HPDE6-E6E7 (cell line): ENCODE results near the gene TAAR9.
"Not testable (repeated sequence)": the region's sequence is repeated elsewhere in the genome, so short reads cannot be mapped to it uniquely, and the experiment has no call there.

ENCODE experiments used
- DNase-seq: peaks from one replicate; pipeline ENCODE4 v3.0.0; 2011; ENCODE audit warnings: missing footprints; ENCODE audit errors: extremely low spot score

The TAAR9 gene

GRCh38 chr6:132513831-132514545 is 24.1 kb upstream of the TAAR9 start:
- no peak for DNase-seq

DNA sequence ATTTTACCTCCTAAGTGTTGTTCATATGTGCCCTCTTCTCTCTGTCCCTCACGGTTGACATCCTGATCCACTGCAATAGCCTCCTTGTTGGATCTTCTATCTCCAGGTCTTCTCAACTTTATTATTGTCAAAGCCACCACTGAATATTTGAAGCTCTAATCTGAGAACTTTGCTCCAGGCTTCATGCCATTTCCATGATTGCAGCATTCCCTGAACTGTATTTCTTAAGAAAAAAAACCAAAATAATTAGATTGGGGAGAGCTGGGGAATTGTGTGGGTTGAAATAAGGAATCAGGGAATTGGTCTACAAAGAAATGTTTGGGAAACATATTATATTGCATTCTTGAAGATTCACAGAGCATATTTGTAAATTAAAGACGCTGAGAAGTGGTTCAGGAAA is 22.7 kb upstream of the TAAR9 start:
- DNase-seq: no peak

DNA sequence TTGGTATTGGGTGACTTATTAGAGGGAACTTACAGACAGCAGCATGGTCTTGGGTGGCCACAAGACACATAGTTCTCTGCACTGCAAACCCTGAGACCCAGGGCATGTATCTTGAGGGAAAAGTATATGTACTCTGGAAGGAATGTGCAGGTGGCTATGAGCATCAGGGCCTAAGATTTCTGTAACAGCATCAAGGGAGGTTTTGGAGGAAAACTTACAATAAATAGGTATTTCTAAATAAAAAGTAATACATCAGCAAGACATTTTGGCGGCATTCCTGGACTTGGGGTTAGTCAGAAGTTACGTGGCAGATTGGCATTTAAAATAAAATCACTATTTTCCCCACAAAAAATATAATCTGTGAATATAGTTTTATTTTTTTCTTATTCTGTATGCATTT is 17.1 kb upstream of the TAAR9 start:
- no peak for DNase-seq

DNA sequence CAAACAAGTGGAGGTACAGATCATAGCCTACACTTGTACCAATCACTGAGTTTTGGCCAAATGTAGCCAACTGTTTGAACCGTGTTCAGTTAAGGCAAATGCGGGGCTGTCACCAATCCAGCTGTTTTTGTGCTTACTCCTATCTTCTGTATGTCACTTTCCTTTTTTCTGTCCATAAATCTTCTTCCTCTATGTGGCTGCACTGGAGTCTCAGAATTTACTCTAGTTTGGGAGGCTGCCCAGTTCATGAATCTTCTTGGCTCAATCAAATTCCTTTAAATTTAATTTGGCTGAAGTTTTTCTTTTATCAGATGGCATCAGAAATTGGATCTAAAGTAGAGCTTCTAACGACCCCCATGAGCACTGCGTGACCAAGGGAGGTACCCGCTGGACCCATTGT is 13.4 kb upstream of the TAAR9 start:
- no peak for DNase-seq

- no peak for DNase-seq
Measured at GRCh38 chr6:132525866-132526265, 12.2 kb upstream of the TAAR9 start.

DNA sequence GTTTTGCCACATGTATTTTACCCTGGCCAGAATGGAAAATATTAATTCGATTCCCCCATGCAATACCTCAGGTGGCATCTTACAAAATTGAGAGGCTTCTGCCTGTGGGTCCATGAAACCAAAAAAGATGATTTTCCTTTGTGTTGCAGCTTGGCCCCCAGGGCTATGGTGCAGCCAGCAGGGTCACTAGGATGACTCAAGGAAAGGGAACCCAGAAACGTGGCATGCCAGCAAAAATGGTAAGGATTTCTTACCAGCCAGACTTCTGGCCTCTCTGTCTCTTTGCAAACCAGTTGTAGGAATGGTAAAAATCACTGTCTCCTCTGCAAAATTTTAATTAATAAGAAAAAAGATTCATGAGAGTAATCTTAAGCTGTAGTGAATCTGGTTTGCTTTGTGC is 11.6 kb upstream of the TAAR9 start:
- DNase-seq: no peak

- no peak for DNase-seq
Measured at GRCh38 chr6:132527791-132528190, 10.3 kb upstream of the TAAR9 start.

GRCh38 chr6:132530293-132530974 is 7.6 kb upstream of the TAAR9 start:
- peak; percentile 33 for DNase-seq

DNA sequence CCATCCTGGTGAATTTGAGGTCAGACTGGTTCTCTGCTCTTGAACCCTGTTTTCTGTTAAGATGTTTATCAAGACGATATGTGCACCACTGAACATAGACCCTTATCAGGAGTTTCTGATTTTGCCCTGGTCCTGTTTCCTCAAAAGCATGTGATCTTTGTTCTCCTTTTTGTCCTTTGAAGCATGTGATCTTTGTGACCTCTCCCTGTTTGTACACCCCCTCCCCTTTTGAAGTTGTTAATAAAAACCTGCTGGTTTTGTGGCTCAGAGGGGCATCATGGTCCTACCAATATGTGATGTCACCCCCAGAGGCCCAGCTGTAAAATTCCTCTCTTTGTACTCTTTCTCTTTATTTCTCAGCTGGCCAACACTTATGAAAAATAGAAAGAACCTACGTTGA is 3.5 kb upstream of the TAAR9 start:
- not testable (repeated sequence) for DNase-seq

GRCh38 chr6:132537145-132537544 is 932 bp upstream of the TAAR9 start:
- DNase-seq: no peak

GRCh38 chr6:132544826-132545225 is 6.7 kb downstream of the TAAR9 start:
- no peak for DNase-seq

DNA sequence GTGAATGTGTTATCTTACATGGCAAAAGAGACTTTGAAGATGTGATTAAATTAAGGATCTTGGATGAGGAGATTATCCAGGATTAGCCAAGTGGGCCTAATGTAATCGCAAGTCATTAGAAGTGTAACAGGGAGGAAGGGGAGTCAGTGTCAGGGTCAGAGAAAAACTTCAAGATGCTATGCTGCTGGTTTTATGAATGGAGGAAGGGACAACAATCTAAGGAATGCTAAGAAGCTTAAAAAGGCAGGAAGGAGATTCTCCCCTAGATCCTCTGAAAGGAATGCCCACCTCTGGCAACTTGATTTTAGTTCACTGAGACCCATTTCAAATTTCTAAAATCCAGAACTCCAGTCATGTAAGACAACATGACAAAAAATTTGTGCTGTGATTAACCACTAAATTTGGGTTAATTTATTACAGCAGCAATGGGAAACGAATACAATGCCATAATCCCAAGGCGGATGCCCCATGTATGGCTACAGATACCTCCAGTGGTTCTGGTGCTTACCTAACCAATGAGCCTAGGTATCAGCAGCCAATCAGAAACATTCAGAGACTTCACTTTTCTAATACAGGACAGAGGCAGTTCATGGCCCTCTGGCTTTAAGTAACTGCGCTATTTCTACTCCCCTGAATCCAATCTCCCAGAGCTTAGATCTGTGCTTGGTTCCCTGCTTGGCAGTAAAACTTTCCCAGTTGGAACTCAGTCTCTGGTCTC is 10.8 kb downstream of the TAAR9 start:
- DNase-seq: no peak

GRCh38 chr6:132551214-132551613 is 13.1 kb downstream of the TAAR9 start:
- no peak for DNase-seq

DNA sequence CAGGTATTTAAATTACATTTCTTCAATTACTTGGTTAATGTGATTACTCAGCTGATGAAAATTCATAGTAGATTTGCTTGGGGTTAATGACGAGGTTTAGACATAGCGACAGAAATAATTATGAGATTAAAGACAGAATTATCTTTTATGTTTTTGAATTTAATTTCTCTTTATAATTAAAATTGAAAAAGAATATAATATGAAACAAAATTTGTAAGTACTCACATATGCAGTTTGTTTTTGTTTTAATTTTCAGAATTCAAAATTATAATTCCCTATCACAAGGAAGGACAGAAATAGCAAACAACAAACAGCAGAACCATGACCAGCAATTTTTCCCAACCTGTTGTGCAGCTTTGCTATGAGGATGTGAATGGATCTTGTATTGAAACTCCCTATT is 14.3 kb downstream of the TAAR9 start, which contains the start of gene TAAR8:
Gene TAAR8 (plus strand): TSS at position 301 of the 400 bp plus-strand sequence. CDS start 21 bp downstream, at position 322.
- no peak for DNase-seq

DNA sequence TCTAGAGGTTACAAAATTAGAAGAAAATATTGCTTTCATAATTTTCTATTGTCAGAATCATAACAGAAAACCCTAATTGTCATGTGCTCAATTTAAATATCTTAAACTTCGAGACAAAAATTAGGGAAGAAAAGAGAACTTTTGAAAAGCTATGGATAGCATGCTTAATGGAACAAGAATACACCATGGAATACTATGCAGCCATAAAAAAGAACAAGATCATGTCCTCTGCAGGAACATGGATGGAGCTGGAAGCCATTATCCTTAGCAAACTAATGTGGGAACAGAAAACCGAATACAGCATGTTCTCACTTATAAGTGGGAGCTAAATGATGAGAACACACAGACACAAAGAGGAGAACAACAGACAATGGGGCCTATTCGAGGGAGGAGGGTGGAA is 22.0 kb downstream of the TAAR9 start:
- DNase-seq: not testable (repeated sequence)

- no peak for DNase-seq
Measured at GRCh38 chr6:132566404-132566803, 28.3 kb downstream of the TAAR9 start.

DNA sequence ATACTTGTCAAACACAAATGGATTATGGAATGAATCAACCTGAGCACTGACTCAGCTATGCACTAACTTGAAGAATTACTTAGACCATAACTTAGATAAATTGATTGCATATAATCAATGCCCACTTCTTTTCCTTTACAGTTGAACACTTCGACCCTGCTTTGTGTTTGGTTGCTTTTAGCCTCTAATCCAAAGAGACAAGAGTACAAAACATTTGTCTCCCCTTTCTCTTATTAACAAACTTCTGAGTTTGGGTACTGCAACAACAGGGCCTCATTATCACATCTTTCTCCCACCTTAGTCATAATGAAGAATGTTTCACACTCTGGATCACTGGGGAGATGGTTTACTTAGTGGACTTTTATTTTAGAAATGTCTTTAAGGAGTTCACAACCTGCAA is 29.5 kb downstream of the TAAR9 start:
- no peak for DNase-seq

- no peak for DNase-seq
Measured at GRCh38 chr6:132568611-132569010, 30.5 kb downstream of the TAAR9 start.

DNA sequence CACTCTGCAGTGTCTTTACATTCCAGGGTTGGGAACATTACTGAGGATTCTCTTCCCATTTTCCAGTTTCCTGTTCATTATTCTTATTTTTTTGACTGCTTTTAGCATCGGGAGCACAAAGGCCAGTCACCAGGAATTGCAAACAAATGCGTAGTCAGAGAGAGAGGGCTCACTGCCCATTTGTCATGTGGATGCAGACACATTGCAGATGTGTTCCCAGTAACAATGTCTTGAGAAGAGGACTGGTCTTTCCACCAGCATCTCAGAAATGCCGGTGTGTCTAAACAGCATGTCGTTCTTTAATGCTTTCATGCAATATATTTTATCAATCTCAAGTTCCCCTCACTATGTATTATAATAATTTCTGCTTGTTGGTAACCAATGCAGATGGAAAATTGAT is 31.1 kb downstream of the TAAR9 start:
- DNase-seq: no peak

- no peak for DNase-seq
Measured at GRCh38 chr6:132570221-132570777, 32.2 kb downstream of the TAAR9 start, which contains the start of gene TAAR6. TSS of gene TAAR6 (plus strand) at chr6:132570322. CDS start at chr6:132570322, 0 bp downstream.

GRCh38 chr6:132571774-132572173 is 33.7 kb downstream of the TAAR9 start:
- no peak for DNase-seq

DNA sequence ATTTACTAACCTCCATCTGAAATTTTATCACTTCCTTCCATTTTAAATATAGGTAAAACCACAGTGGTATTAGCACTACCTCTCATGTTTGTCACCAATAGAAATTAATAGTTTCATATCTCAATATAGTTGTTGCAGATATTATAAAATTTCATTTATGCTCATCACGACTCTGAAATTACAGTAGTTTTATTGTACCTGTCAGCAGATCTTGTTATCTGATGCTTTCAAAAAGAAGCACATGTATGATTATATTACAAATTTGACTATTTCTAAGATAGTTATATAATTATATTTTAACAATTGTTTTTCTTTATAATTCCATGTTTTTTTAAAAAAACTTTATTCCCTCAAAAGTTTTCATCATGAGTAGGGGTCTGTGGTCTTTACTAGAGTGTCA is 46.6 kb downstream of the TAAR9 start:
- DNase-seq: no peak
